ENCODE measurements around the gene FARP1.

Gene FARP1

DNA sequence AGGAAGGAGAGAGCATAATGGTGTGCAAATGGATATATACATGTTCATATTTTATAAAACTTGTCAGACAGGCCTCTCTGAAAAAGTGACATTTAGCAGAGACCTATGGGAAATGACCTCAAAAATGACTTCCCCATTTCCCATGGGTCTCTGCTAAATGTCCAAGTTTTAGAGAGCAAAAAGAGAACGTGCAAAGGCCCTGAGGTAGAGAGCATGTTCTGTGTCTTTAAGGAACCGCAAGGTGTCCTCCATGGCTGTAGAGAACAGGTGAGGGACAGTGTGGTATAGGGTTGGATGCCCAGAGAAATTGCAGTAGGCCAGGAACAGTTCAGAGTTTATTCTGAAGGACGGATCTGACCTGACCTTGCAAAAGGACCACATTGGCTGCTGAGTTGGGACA is 147.4 kb downstream of the FARP1 start:
- Histone ChIP-seq H3K36me3 (ENCODE audit: insufficient read depth, low read length) (no peaks in the 10 kb centered on the region), H3K9me3 (ENCODE audit: low read depth, low read length) (no peaks in the 10 kb centered on the region), H3K9ac (ENCODE audit: insufficient read length) (no peak overlapping the region), H3K27ac (no peak overlapping the region), H3K4me3 (no peak overlapping the region)
- TF ChIP-seq FOXP2 (optimal IDR thresholded peaks at IDR 0.05; ENCODE audit: control extremely low read depth, extremely low read length, insufficient read depth) (no peak), POLR2AphosphoS5 (IDR thresholded peaks at IDR 0.05; ENCODE audit: borderline replicate concordance, low read depth, low read length) (no peak), EZH2 (IDR thresholded peaks at IDR 0.05) (no peak)
- no peak for DNase-seq (ENCODE audit: low read depth, low spot score)

- Histone ChIP-seq H3K4me3 (no peak overlapping the region), H3K36me3 (ENCODE audit: insufficient read depth, low read length) (no peaks in the 10 kb centered on the region), H3K9ac (ENCODE audit: insufficient read length) (no peak overlapping the region), H3K27ac (no peak overlapping the region), H3K9me3 (ENCODE audit: low read depth, low read length) (no peaks in the 10 kb centered on the region)
- no peak for TF ChIP-seq EZH2 (IDR thresholded peaks at IDR 0.05)
- no peak for TF ChIP-seq FOXP2 (optimal IDR thresholded peaks at IDR 0.05; ENCODE audit: control extremely low read depth, extremely low read length, insufficient read depth)
- TF ChIP-seq POLR2AphosphoS5 (IDR thresholded peaks at IDR 0.05; ENCODE audit: borderline replicate concordance, low read depth, low read length) = no peak
- no peak for DNase-seq (ENCODE audit: low read depth, low spot score)
Observed at GRCh38 chr13:98291658-98292057, 148.8 kb downstream of the FARP1 start.

DNA sequence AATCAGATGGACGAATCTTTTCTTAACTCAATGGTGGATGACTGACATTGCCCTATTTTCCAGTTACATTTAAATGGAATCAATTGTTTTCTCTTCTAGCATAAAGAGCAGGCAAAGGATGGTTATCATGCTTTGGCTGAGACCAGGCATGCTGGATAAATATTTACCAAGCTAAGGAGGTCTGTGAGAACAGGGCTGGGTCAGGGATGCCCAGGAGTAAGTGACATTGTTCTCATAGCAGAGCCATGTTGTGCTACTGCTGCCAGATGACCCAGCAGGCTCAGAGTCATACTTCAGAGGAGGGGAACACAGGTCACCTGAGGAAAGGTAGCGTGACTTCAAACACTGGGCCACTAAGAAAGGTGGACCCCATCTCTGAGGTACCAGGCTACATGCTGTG is 150.2 kb downstream of the FARP1 start:
- Histone ChIP-seq H3K4me3 (no peak overlapping the region), H3K9ac (ENCODE audit: insufficient read length) (no peak overlapping the region), H3K9me3 (ENCODE audit: low read depth, low read length) (no peaks in the 10 kb centered on the region), H3K27ac (no peak overlapping the region), H3K36me3 (ENCODE audit: insufficient read depth, low read length) (no peaks in the 10 kb centered on the region)
- no peak for DNase-seq (ENCODE audit: low read depth, low spot score)
- TF ChIP-seq FOXP2 (optimal IDR thresholded peaks at IDR 0.05; ENCODE audit: control extremely low read depth, extremely low read length, insufficient read depth) = no peak
- no peak for TF ChIP-seq EZH2 (IDR thresholded peaks at IDR 0.05)
- no peak for TF ChIP-seq POLR2AphosphoS5 (IDR thresholded peaks at IDR 0.05; ENCODE audit: borderline replicate concordance, low read depth, low read length)

- Histone ChIP-seq H3K9me3 (ENCODE audit: low read depth, low read length) (no peaks in the 10 kb centered on the region), H3K27ac (no peak overlapping the region), H3K9ac (ENCODE audit: insufficient read length) (no peak overlapping the region), H3K4me3 (no peak overlapping the region), H3K36me3 (ENCODE audit: insufficient read depth, low read length) (no peaks in the 10 kb centered on the region)
- DNase-seq (ENCODE audit: low read depth, low spot score) = no peak
- TF ChIP-seq FOXP2 (optimal IDR thresholded peaks at IDR 0.05; ENCODE audit: control extremely low read depth, extremely low read length, insufficient read depth) (no peak), POLR2AphosphoS5 (IDR thresholded peaks at IDR 0.05; ENCODE audit: borderline replicate concordance, low read depth, low read length) (no peak), EZH2 (IDR thresholded peaks at IDR 0.05) (no peak)
Observed at GRCh38 chr13:98293570-98294142, 150.8 kb downstream of the FARP1 start.

DNA sequence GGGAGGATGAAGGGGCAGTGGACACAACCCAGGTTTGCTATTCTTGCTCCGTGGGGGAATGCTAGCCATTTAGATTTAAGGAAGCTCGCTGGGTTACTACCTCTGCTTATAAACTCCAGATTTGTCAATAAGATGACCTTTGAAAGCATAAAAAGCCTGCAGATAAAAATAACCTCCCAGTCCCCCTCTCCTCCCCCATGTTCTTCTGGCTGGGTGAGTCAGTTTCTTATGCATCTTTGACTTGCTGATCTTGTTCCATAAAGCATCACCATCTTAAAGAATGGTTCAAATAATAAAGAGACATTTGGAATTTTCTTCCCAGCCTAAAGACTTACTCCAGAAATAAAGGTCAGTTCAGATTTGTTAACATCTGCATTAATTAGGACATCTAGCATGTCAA is 152.5 kb downstream of the FARP1 start:
- H3K9me3 ChIP-seq (ENCODE audit: low read depth, low read length) = no peaks in the 10 kb centered on the region
- no peak overlapping the region for H3K27ac ChIP-seq
- no peak overlapping the region for H3K9ac ChIP-seq (ENCODE audit: insufficient read length)
- no peaks in the 10 kb centered on the region for H3K36me3 ChIP-seq (ENCODE audit: insufficient read depth, low read length)
- TF ChIP-seq POLR2AphosphoS5 (IDR thresholded peaks at IDR 0.05; ENCODE audit: borderline replicate concordance, low read depth, low read length) (no peak), FOXP2 (optimal IDR thresholded peaks at IDR 0.05; ENCODE audit: control extremely low read depth, extremely low read length, insufficient read depth) (no peak), EZH2 (IDR thresholded peaks at IDR 0.05) (no peak)
- no peak for DNase-seq (ENCODE audit: low read depth, low spot score)
- H3K4me3 ChIP-seq = no peak overlapping the region

- no peak overlapping the region for H3K4me3 ChIP-seq
- no peak overlapping the region for H3K27ac ChIP-seq
- no peak for TF ChIP-seq EZH2 (IDR thresholded peaks at IDR 0.05)
- TF ChIP-seq FOXP2 (optimal IDR thresholded peaks at IDR 0.05; ENCODE audit: control extremely low read depth, extremely low read length, insufficient read depth) = no peak
- H3K9me3 ChIP-seq (ENCODE audit: low read depth, low read length) = no peaks in the 10 kb centered on the region
- H3K9ac ChIP-seq (ENCODE audit: insufficient read length) = no peak overlapping the region
- H3K36me3 ChIP-seq (ENCODE audit: insufficient read depth, low read length) = no peaks in the 10 kb centered on the region
- no peak for DNase-seq (ENCODE audit: low read depth, low spot score)
Observed at GRCh38 chr13:98297051-98297450, 154.2 kb downstream of the FARP1 start.

DNA sequence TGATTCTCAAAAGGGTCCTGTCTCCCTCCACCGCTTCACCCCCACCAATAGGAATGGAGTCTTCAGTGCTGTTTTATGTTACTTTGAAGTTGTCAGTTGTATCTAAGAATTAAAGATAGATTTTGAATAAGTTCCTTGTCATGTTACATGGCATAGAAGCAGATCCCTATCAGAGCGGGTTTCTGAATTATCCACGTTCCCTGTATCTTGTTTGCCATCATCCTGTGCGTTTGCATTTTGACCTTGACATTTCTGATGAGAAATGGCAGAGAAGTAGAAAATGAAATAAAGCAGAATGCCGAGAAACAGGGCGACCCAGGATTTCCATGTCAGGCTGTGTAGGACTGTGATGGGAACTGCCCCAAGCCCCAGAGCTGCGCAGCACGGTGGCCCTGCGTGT is 154.9 kb downstream of the FARP1 start:
- H3K9me3 ChIP-seq (ENCODE audit: low read depth, low read length) = no peaks in the 10 kb centered on the region
- no peak for DNase-seq (ENCODE audit: low read depth, low spot score)
- H3K27ac ChIP-seq = no peak overlapping the region
- no peaks in the 10 kb centered on the region for H3K36me3 ChIP-seq (ENCODE audit: insufficient read depth, low read length)
- no peak overlapping the region for H3K4me3 ChIP-seq
- TF ChIP-seq EZH2 (IDR thresholded peaks at IDR 0.05) = no peak
- no peak for TF ChIP-seq POLR2AphosphoS5 (IDR thresholded peaks at IDR 0.05; ENCODE audit: borderline replicate concordance, low read depth, low read length)
- no peak for TF ChIP-seq FOXP2 (optimal IDR thresholded peaks at IDR 0.05; ENCODE audit: control extremely low read depth, extremely low read length, insufficient read depth)
- H3K9ac ChIP-seq (ENCODE audit: insufficient read length) = no peak overlapping the region

DNA sequence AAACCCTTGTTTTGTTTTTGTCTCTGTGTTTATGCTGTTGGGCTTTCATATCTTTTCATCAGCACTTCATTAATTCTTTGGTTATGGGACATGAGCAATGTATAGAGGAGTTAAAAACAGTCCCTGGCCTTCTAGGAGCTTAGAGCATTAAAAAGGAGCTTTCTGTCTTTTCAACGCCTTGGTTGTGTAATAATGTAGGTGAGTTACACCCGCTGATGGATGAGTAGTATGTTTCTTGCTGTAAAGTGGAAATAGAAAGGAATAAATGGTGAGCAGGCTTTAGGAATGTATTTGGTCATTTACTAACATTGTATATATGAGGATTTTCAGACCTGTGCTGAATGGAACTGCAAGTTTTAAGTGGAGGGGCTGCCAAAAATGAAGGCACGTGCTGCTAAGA is 155.7 kb downstream of the FARP1 start:
- H3K27ac ChIP-seq = no peak overlapping the region
- H3K9me3 ChIP-seq (ENCODE audit: low read depth, low read length) = no peaks in the 10 kb centered on the region
- no peak overlapping the region for H3K4me3 ChIP-seq
- DNase-seq (ENCODE audit: low read depth, low spot score) = no peak
- TF ChIP-seq POLR2AphosphoS5 (IDR thresholded peaks at IDR 0.05; ENCODE audit: borderline replicate concordance, low read depth, low read length) (no peak), FOXP2 (optimal IDR thresholded peaks at IDR 0.05; ENCODE audit: control extremely low read depth, extremely low read length, insufficient read depth) (no peak), EZH2 (IDR thresholded peaks at IDR 0.05) (no peak)
- H3K9ac ChIP-seq (ENCODE audit: insufficient read length) = no peak overlapping the region
- H3K36me3 ChIP-seq (ENCODE audit: insufficient read depth, low read length) = no peaks in the 10 kb centered on the region

All from SK-N-MC (cell line).